GM12875 (cell line): ENCODE data around the gene KLHL3.

Experiments
- H3K4me3 ChIP-seq: one replicate; pipeline ENCODE4 v1.5.1; 2011; ENCODE audit warnings: low read depth, low read length, control low read depth
- TF ChIP-seq, protein P1 (sequence below): IDR thresholded peaks from 2 replicates; pipeline ENCODE4 v1.5.1; 2011; ENCODE audit warnings: low read depth, mild to moderate bottlenecking, control low read depth, inconsistent platforms, low read length, moderate library complexity, borderline replicate concordance; ENCODE audit not compliant: insufficient read depth

Gene KLHL3

DNA sequence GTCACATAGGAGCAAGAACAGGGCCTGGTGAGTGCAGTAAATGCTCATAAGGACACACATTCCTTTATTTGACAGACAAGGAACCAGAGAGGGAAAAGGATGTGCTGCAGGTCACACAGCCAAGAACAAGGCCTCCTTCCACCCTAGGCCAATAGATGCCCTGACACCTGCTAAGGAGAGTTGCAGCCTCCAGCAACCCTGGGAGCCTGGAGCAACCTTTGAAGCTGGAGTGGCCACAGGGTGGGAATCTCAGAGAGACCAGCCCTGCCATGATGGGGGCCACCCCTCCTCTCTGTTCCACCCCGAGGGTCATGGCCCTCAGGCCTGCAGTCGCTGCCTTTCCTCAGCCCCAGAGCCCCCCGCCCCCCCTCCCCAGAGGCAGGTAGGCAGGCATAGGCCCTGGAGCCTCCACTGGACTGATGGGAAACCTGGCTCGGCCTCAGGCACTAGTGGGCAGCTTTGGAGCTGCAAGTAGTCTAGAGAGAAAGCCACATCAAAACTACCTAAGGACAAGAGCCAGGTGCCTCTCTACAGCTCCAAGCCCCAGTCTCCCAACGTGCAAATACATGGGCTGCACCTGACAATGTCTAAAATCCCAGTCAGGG lies 120.6 kb downstream of the KLHL3 start:
- H3K4me3 ChIP-seq, result no peak overlapping the region
- TF ChIP-seq, protein P1, sequence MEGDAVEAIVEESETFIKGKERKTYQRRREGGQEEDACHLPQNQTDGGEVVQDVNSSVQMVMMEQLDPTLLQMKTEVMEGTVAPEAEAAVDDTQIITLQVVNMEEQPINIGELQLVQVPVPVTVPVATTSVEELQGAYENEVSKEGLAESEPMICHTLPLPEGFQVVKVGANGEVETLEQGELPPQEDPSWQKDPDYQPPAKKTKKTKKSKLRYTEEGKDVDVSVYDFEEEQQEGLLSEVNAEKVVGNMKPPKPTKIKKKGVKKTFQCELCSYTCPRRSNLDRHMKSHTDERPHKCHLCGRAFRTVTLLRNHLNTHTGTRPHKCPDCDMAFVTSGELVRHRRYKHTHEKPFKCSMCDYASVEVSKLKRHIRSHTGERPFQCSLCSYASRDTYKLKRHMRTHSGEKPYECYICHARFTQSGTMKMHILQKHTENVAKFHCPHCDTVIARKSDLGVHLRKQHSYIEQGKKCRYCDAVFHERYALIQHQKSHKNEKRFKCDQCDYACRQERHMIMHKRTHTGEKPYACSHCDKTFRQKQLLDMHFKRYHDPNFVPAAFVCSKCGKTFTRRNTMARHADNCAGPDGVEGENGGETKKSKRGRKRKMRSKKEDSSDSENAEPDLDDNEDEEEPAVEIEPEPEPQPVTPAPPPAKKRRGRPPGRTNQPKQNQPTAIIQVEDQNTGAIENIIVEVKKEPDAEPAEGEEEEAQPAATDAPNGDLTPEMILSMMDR, result no peak

DNA sequence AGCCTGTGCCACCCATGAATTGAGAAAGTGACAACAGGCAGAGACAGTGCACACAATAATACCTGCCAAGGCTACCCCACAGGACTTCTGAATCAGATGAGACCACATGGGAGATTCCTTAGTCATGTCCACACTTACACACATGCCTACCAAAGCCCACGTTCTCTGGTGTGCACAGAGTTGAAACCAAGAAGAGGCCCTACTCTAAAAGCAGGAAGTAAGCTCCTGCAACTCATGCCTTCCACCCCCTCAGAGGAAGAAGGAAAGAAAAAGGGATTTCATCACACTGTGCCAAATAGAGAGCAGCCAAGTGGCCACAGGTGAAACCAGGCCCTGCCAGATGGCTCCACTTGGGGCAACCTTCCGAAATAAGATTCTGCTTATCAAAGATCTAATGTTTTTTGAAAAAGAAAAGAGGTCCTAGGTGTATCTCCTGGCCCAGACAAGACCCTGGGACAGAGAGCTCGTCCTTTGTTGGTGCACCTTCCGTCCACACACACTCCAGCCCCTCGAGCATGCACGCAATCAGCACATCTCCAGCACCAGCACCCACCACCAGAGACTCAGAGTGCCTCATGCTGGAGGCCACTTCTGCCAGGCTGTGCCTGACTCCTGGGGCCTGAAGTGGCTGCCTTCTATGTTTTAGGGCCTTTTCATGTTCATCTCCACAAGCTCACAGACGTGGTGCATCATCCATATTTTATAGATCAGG lies 122.2 kb downstream of the KLHL3 start:
- no peak overlapping the region for H3K4me3 ChIP-seq
- TF ChIP-seq, protein P1, result no peak

DNA sequence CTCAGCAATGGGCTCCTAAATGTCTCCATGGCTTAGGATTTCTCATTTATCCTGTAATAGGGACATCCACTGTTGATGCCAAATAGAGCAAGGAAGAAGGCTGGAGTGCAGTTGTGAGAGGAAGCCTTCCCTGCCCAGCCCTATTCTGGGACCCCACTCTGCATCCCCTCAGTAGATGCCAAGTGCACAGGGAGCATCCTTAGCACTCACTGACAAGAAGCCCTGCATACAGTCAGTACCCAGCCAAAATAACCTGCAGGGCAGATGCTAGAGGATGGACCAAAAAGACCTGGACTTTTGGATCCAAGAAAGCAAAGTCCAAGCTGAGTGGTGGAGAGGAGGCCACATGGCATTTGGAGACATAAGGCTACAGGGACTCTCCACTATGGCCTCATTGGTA lies 123.3 kb downstream of the KLHL3 start:
- H3K4me3 ChIP-seq, result no peak overlapping the region
- TF ChIP-seq, protein P1, result no peak

DNA sequence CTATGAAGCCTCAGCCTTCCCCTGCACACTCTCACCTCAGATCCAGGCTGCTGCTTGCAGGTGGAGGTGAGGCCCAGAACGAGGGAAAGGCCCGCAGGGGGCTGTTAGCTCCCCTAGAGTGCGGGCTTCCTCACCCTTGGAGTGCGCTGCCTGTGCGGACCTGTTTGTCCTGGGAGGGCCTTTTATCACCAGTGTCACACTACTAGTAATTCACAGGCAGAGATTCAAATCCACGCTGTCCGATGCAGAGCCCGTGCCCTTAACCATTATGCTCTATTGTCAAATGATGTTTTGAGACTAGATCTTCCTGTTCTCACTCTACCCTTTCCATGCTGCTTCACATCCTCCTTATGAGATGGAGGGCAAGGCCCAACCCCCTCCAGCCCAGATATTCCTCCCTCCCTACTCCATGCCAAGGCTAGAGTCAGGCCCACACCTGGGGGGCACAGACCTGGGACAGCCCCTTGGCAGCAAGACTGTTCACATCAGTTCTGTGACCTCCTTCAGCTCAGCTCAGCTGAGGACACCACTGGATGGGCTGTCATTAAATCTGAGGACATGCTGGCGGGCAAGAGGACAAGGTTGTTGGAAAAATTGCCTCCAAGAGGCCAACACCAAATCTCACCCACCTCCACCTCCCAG lies 124.0 kb downstream of the KLHL3 start:
- no peak overlapping the region for H3K4me3 ChIP-seq
- TF ChIP-seq, protein P1, result no peak

DNA sequence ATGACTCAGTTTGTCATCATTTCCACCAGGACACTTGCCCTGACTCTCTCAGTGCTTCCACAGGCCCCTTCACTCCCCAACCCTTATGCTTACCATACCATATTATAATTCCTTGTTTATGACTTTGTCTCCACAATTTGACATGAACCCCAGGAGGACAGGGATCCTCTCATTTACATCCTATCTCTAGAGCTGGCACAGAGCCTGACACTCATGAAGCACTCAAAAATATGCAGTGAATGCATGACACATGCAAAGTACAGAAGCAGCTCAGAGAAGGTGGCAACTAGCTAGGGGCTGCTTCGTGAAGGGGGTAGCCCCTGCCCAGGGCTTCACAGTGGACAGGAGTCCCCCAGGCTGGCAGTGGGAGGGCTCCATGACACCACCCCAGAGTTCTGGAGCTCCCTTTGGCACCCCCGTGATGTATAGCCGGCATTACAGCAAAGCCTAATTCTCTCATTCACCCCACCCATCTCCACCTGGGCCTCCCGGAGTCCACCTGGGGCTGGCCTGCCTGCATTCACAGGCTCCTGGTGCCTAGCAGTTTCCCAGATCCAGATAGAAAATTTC lies 124.8 kb downstream of the KLHL3 start:
- H3K4me3 ChIP-seq, result no peak overlapping the region
- TF ChIP-seq, protein P1, result no peak

DNA sequence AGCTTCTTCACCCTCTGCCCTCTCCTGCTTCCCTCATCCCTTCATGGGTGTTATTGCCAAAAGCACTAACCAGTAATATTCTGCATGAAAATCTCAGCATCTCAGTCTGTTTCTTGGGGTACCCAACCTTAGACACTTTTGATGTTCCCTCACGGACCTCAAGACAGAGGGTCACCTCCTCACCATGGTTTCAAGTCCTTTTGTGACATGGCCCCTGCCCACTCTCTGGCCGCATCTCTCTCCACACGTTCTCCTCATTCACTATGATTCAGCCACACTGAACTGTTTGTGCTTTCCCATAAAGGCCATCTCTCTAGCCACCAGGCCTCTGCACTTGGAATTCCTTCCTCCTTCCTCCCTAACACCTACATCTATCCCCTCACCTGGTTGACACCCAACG lies 125.3 kb downstream of the KLHL3 start:
- TF ChIP-seq, protein P1, result no peak
- no peak overlapping the region for H3K4me3 ChIP-seq
